ENCODE measurements around the gene SLC19A1. TPM values are rescaled to one million over a fixed set of nuclear protein-coding genes. Genes with fewer than 3 reads are reported as not detected.

The SLC19A1 gene
- total and polyA plus RNA-seq, 8 donors, result 2.9 to 23.3 (median 5.3) TPM

DNA sequence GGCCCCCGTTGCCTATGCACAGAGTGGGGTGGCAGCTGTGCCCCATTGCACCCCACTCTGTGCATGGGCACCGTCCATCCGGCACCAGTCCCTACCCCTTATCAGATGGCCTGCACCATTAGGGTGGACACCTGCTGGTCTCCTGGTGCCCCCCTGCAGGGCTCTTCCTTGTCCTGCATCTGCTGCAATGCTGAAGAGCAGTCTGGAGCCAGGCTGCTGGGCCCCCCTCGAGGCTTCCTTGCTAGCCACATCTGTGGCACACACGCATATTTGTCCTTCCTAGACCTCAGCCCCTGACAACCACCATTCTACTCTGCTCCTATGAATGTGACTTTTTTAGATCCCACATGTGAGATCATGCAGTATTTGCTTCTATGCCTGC lies 80.9 kb downstream of the SLC19A1 start:
- H3K4me1 ChIP-seq, result peaks cover 0 to 5% (median 2%) of the 10 kb centered on the region in 4 donors
- peaks cover 0 to 45% (median 0%) of the 10 kb centered on the region in 3 donors for H3K27me3 ChIP-seq
- no peak for DNase-seq
- H3K36me3 ChIP-seq, result peaks cover 0 to 5% (median 0%) of the 10 kb centered on the region in 4 donors
- H3K4me3 ChIP-seq, result no peak overlapping the region
- peaks cover 0 to 14% (median 8%) of the 10 kb centered on the region in 4 donors for H3K9me3 ChIP-seq
- intact Hi-C loops (cut with DNase I; ENCODE audit: low total_unique reads), result no loop called here
- no peak for TF ChIP-seq POLR2AphosphoS5 (IDR thresholded peaks at IDR 0.05)
- TF ChIP-seq, protein P1, sequence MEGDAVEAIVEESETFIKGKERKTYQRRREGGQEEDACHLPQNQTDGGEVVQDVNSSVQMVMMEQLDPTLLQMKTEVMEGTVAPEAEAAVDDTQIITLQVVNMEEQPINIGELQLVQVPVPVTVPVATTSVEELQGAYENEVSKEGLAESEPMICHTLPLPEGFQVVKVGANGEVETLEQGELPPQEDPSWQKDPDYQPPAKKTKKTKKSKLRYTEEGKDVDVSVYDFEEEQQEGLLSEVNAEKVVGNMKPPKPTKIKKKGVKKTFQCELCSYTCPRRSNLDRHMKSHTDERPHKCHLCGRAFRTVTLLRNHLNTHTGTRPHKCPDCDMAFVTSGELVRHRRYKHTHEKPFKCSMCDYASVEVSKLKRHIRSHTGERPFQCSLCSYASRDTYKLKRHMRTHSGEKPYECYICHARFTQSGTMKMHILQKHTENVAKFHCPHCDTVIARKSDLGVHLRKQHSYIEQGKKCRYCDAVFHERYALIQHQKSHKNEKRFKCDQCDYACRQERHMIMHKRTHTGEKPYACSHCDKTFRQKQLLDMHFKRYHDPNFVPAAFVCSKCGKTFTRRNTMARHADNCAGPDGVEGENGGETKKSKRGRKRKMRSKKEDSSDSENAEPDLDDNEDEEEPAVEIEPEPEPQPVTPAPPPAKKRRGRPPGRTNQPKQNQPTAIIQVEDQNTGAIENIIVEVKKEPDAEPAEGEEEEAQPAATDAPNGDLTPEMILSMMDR (IDR thresholded peaks at IDR 0.05), result no peak
- no peak for TF ChIP-seq EP300 (IDR thresholded peaks at IDR 0.05)
- TF ChIP-seq POLR2A (IDR thresholded peaks at IDR 0.05), result no peak
- no peak overlapping the region for H3K27ac ChIP-seq
- 92 to 95% (median 93%) methylated on average over 5 of the region's 5 CpGs for WGBS, 5 donors

DNA sequence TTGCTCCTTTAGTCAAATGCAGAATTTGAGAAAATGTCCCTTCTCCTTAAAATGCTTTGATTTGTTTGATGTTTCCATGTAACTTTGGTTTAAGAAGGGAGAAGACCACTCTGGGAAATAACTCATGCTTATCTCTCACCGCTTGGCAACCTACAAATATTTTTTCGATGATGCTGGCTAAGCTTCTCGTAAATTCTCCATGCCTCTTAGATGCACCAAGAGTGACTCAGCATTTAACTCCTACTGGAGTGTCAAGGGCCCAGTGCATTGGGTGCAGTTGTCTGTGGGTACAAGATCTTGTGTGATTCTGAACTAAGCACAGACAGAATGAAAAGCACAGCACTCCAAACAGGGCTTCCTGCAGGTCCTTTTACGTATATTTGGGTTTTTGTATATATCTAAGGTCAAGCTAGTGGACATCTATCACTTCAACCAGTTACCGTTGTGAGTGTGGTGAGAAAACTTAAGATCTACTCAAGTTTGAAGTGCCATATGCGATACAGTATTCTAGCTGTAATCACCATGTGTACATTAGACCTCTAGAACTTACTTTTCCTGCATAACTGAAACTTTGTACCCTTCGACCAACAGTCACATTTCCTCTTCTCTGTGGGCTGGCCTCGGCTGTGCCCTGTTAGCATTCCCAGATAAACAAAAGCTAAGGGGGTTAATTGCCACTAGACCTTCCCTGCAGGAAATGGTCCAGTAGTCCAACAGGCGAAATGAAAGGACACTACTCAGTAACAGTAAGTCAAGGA lies 81.5 kb downstream of the SLC19A1 start:
- TF ChIP-seq POLR2AphosphoS5 (IDR thresholded peaks at IDR 0.05) (no peak), POLR2A (IDR thresholded peaks at IDR 0.05) (no peak)
- peaks cover 0 to 45% (median 0%) of the 10 kb centered on the region in 3 donors for H3K27me3 ChIP-seq
- H3K27ac ChIP-seq, result no peak overlapping the region
- no peak overlapping the region for H3K4me3 ChIP-seq
- peaks cover 0 to 14% (median 8%) of the 10 kb centered on the region in 4 donors for H3K9me3 ChIP-seq
- WGBS, 5 donors, result 77 to 83% (median 80%) methylated on average over 9 of the region's 9 CpGs
- DNase-seq, result no peak
- peaks cover 3 to 11% (median 7%) of the 10 kb centered on the region in 4 donors for H3K4me1 ChIP-seq
- intact Hi-C loops (cut with DNase I; ENCODE audit: low total_unique reads), result no loop called here
- H3K36me3 ChIP-seq, result peaks cover 0 to 5% (median 0%) of the 10 kb centered on the region in 4 donors

DNA sequence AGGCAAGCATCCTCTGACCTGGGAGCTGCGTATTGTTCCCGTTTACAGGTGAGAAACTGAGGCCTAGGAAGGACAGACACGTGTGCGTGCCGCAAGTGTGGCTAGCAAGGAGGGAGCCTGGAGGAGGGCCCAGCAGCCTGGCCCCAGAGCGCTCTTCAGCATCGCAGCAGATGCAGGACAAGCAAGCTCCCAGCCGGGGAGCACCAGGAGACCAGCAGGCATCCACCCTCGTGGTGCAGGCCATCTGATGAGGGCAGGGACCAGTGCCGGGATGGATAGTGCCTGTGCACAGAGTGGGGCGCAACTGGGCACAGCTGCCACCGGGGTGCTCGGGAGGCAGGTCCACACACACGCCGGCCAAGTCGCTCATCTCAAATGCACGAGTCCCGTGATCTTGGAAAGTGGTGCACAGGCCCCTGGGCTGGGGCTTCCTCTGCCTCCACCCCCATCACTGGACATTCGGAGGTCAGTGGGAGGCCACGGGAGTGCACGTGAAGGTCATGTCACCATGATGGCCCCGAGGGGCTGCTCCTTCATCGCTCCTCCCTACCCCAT lies 82.2 kb downstream of the SLC19A1 start:
- TF ChIP-seq, protein P1 (IDR thresholded peaks at IDR 0.05), result no peak
- TF ChIP-seq POLR2A (IDR thresholded peaks at IDR 0.05) (no peak), EP300 (IDR thresholded peaks at IDR 0.05) (no peak), POLR2AphosphoS5 (IDR thresholded peaks at IDR 0.05) (no peak)
- Histone ChIP-seq H3K9me3 (peaks cover 0 to 14% (median 8%) of the 10 kb centered on the region in 4 donors), H3K27me3 (peaks cover 0 to 49% (median 3%) of the 10 kb centered on the region in 3 donors), H3K4me1 (peaks cover 10 to 18% (median 14%) of the 10 kb centered on the region in 4 donors), H3K27ac (no peak overlapping the region), H3K4me3 (no peak overlapping the region), H3K36me3 (peaks cover 0 to 5% (median 0%) of the 10 kb centered on the region in 4 donors)
- WGBS, 5 donors, result 87 to 93% (median 93%) methylated on average over 23 of the region's 23 CpGs
- intact Hi-C loops (cut with DNase I; ENCODE audit: low total_unique reads), result no loop called here
- DNase-seq, result no peak

DNA sequence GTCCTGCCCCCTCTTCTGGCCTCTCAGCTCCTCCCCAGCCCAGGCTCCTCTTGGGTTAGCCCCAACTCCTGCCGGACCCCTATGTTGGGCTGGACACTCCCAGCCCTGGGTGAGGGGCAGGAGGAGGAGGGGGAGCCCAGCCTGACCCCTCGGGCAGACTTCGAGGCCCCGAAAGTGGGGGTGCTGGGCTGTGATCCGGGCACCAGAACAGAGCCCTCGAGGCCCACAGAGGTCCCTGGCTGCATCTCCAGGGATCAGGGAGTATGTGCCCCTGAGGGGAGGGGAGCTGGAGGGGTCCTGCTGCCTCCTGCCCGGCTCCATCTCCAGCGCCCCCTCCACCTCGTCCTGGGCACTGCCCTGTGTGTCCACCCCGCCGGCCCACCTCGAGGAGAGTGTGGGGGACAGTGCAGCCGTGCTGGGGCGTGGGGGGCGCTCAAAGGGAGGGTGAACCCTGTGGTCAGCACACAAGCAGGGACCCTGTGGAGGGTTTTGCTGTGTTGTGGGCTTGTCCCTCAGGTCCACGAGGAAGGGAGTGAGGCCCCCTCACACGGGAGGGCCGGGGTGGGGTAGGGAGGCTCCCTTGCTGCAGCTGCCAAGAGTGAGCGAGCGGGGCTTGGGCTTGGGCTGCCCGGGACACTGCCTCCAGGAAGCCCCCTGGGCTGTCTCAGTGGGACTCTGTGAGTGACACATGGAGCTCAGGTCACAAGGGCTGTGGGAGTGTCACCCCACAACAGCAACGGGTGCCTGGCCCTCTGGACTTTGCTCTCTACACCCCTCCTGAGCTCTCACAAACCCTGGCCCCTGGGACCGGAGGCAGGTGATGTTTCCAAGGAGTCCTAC lies 82.8 kb downstream of the SLC19A1 start:
- TF ChIP-seq EP300 (IDR thresholded peaks at IDR 0.05), result no peak
- no peak for TF ChIP-seq POLR2AphosphoS5 (IDR thresholded peaks at IDR 0.05)
- TF ChIP-seq, protein P1 (IDR thresholded peaks at IDR 0.05), result no peak
- no peak for TF ChIP-seq POLR2A (IDR thresholded peaks at IDR 0.05)
- no peak for DNase-seq
- intact Hi-C loops (cut with DNase I; ENCODE audit: low total_unique reads), result no loop called here
- Histone ChIP-seq H3K9me3 (peaks cover 0 to 14% (median 8%) of the 10 kb centered on the region in 4 donors), H3K27me3 (peaks cover 0 to 50% (median 6%) of the 10 kb centered on the region in 3 donors), H3K27ac (no peak overlapping the region), H3K36me3 (peaks cover 0 to 5% (median 0%) of the 10 kb centered on the region in 4 donors), H3K4me1 (peaks cover 17 to 25% (median 18%) of the 10 kb centered on the region in 4 donors), H3K4me3 (no peak overlapping the region)
- 82 to 86% (median 84%) methylated on average over 13 to 23 of the region's 23 CpGs for WGBS, 5 donors
